GM20431 (cell line): Measurements from ENCODE around the gene SBNO2.

ENCODE experiments used
- in situ Hi-C: fragments of 300-500 bp; cut with MseI, MboI; formaldehyde crosslinking; loops from one replicate; pipeline ENCODE4 v1.15.0; 2020; ENCODE audit warnings: low sequenced_read_pairs; ENCODE audit not compliant: unreplicated experiment

The SBNO2 gene

DNA sequence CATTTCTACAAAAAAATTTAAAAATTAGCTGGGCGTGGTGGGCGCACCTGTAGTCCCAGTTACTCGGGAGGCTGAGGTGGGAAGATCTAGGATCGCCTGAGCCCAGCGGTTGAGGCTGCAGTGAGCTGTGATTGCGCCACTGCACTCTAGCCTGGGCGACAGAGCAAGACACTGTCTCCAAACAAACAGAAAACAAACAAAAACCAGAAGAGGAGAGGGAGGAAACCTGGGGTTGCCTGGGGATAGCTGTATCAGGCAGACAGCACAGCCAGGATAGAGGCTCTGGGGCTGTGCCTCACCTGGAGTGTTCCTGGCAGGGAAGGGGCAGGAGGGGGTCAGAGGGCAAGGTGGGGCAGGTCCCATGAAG, 76.3 kb downstream of the SBNO2 start:
- in situ Hi-C loops = no loop called here

DNA sequence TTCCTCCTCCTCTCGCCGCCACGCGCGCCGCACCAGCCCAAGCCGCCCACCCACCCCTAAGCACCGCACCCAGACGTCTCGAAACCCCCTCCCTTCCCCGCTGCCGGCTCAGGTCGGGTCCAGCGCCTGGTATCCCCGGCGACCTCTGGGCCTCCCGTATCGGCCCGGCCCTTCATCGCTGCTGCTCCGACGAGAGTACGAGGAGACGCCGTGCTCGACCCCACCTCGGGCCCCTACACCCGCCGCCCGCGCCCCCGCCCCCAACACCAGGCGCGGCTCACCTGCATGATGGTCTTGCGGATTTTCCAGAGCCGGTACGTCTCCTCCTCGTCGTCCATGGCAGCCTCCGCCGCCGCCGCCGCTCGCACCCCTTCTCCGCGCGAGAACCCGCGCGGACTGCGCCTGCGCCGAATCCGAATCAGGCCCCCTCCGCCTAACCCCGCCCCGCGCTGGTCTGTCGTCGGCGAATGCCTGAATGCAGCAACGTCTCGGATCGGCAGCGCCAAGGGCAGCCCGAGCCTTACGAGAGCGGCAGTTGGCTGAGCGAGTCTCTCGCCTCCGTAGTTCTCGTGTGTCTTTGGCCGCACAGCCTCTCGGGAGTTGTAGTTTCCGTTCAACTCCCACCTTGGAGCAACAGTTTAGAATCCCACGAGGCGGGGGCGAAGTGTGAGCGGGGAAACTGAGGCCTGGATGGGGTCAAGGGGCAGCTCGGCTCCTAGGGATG, 78.9 kb downstream of the SBNO2 start, which contains the start of gene POLR2E:
TSS of gene POLR2E (minus strand) at position 398 of the 724 bp plus-strand sequence. CDS start at position 338, 60 bp downstream.
- in situ Hi-C loops = no loop called here

DNA sequence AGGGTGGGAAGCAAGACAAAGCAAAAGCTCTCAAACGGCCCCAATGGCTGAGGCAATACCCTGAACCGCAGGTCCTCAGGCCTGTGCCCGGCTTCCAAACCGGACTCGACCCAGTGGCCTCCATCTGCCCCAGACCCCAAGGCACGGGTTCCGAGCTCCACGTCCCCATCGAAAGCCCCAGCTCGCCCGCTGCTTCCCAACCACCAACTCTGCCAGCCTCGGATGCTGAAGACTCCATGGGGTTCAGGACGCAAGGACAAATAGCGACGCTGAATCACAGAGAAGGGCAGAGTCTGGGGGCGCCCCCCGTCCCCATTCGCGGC, 79.5 kb downstream of the SBNO2 start:
- in situ Hi-C loops = no loop called here

DNA sequence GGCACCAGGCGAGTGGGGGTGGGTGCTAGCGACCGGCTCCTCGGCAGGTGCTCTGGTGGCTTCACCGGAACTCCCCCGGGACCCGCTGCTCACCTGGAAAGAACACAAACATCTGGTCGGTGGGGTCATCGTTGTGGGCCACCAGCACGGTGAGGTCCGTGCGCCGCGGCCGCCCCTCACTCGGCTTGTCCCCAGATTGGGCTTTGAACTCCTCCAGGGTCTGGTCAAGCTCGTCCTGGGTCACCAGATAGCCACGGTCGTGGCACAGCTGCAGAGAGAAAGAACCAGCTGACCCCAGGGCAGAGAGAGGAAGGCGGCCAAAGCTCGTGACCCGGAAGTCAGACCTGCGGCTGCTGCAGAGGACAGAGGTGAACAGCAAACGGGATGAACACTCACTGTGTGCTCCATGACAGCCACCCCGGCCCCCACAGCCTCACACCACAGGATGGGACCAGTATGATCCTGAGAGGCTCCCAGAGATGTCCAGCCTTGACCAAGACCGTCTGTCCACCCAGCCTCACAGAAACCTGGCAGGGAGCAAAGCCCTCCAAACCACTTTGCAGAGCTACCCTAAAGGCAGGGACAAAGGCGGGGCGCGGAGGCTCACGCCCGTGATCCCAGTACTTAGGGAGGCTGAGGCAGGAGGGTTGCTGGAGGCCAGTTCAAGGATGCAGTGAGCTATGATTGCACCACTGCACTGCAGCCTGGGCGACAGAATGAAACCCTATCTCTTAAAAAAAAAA, 80.1 kb downstream of the SBNO2 start:
- in situ Hi-C loops = no loop called here

DNA sequence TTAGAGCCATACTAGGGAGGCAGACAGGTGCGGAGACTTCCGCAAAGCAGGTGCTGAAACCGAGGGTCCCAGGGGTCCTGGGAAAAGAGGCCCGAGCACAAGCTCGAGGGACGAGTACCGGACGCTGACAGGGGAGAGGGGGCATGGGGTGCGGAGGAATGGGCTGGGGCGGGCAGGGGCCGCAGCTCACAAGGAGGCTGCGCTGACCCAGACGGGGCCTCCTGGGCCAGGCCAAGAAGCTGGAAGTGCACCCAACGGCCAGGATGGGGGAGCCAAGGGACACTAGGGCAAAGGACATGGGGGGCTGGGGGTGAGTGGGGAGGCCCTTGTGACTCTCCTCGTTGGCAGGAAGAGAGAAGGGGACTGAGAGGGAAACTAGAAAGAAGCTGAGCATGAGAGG, 80.7 kb downstream of the SBNO2 start:
- in situ Hi-C loops = no loop called here

DNA sequence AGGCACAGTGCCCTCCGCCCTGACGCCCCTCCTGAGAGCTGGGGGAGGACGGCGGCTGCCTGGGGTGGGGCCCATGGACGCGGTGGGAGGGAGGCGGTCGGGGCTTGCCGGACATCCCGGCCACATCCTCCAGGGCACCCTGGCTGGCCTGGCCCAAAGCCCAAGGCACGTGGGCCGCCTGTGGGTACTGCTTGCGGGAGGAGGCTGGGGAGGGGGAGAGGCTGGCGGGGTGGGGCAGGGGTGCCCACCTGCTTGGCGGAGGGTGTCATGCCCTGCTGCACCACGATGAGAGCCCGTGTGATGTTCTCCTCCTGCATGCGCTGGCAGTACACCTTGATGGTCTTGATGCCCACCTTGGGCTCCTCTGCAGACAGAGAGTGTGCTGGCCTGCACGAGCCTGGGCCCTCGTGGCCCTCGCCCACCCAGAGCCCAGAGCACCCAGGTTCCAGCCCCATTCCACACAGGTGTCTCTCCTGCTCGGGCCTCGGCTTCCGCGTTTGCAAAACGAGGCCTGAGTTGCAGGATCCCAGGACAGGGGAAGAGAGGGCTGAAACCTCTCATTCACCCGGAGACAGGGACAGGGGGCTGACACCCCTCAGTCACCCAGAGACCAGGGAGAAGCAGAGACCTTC, 82.4 kb downstream of the SBNO2 start:
- in situ Hi-C loops = no loop called here

DNA sequence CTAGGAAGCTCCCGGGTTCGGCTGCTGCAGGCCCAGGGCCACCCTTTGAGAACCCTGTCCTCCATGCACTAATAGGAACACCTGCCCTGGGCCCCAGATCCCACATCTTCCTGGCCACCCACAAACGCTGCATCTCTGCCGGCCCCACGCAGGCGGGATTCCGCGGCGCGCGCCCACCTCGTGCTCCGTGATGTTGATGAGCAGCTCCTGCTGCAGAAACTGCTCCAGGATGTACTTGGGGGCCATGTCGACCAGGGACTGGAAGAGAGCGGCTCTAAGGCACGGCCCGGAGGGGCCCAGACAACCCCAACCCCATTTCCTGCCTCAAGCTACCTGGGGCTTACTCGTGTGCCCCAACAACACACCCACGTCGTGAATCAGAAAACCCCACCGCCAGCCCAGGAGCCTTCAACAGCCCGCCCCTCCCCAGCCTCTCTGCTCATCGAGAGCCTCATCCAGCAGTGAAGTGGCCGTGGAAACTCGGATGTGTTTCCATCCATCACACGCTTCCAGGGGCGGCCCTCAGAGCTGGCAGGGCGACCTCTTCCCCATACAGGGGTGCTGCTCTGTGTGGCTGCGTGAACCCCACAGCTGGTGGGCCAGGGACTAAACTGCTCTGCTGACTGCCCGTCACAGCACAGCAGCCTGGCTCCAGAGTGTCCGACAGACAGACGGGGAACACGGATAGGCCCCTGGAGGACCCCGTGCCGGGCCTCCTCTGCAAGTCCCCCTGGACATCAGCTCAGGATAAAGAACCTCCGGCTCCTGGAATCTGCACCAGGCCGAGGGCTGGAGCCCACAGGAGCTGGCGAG, 83.1 kb downstream of the SBNO2 start:
- in situ Hi-C loops = no loop called here

DNA sequence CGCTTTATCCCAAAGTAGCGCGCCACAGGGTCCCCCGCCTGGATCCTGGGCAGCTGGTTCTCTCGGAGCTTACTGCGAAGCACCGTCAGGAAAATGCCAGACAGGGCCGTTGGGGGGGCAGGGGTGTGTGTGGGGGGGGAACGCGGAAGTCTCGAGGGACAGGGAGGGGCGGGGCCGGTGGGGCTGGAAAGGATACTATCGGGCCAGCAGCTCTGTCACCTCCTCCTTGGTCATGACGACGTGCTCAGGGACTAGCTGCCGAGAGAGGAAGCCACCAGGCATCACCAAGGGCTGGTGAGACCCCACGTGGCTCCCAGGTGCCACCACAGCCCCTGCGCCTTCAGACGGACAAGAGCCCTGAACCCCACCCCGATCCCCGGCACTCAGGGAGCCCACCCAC, 84.2 kb downstream of the SBNO2 start:
- in situ Hi-C loops = no loop called here

DNA sequence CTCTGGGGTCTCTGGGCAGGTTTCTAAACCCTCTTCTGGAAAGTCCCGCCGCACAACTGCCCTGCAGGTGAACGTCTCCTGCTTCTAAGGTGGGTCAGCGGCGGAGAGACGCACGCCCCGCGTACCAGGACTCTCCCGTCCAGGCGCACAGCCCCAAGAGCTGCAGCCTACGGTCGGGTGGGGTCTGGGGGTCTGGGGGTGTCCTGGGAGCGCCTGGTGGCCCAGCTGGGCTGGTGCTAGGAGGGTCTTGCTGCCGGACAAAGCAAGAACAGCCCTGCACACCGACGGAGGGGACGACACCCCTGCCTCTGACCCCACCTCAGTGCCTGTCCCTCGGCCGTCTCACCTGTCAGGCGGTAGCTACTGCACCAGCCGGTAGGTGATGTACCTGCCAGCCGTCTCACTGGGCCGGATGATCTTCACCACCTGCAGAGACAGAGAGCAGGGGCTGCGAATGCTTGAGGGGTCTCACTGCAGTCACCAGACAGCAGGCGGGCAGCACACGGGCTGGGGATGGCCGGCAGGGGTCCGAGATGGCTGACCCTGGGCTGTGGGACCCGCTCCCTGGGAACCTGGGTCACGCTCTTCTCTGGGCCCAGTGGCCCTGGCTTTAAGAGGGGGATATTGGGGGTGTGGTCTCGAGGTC, 84.8 kb downstream of the SBNO2 start:
- in situ Hi-C loops = no loop called here

DNA sequence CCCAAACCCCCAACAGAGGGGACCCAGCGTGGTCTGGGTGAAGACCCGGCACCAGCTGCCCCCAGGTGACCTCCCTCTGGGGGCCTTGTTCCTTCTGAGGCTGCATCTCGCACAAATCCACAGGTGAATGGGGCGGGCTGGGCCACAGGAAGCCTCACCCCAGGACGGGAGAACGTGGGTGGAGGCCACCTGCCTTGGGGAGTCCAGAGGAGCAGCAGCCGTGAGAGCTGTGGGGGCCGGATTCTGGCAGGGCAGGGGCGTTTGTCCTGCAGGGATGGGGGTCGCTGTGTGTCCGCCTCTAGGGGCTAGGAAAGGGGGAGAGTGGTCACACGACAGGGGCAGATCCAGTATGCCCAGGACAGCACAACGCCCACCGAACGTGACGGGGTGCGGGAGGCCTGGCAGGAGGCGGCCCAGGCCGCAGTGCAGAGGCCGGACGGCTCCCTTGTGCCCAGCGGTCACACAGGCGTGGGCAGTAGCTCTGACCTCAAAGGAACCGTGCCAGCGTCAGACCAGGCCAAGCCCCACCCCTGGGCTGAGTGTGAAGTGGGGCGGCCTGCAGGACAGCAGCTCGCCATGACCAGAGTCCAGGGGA, 85.6 kb downstream of the SBNO2 start:
- in situ Hi-C loops = no loop called here

DNA sequence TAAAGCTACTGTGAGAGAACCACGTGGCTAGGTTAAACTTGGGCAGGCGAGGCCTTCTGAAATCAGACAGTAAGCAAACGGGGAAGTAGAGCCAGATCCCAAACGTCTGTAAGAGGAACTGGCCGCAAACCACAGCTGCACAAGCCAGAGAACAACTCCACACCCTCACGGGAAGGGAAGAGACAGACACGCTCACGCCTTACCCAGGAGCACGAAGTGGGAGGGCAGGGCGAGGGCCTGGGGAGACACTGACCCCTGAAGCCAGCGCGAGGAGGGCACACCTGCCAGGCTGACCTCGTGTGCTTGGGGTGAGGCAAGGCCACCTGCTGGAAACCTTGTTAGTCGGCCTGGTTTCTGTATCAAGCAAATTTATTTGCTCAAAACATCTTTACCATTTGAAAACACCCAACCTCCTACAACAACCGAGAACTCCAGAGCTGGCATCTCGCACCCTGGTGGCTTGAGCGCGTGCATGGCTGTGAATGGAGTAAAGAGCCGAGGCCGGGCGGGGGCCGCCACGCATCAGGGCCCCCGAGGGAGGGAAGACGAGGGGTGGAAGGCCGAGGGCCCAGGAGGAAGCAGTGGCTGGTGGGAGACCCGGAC, 86.2 kb downstream of the SBNO2 start:
- in situ Hi-C loops = no loop called here

DNA sequence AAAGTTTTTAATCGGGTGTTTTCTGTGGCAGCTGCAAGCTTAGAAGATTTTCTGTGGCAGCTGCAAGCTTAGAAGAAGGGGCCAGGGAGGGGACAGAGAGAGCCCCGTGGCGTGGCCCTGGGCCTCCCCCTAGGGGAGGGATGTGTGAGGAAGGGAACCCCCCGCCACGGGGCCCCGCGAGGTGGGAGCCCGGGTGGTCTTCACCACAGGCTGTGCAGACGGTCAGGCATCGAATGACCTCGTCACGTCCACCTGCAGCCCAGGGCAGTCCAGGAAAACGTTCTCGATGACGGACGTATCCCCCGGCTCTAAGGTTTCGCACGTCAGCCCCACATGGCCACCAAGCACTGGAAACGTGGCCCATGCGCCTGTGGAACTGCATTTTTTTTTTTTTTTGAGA, 87.5 kb downstream of the SBNO2 start:
- in situ Hi-C loops = no loop called here

DNA sequence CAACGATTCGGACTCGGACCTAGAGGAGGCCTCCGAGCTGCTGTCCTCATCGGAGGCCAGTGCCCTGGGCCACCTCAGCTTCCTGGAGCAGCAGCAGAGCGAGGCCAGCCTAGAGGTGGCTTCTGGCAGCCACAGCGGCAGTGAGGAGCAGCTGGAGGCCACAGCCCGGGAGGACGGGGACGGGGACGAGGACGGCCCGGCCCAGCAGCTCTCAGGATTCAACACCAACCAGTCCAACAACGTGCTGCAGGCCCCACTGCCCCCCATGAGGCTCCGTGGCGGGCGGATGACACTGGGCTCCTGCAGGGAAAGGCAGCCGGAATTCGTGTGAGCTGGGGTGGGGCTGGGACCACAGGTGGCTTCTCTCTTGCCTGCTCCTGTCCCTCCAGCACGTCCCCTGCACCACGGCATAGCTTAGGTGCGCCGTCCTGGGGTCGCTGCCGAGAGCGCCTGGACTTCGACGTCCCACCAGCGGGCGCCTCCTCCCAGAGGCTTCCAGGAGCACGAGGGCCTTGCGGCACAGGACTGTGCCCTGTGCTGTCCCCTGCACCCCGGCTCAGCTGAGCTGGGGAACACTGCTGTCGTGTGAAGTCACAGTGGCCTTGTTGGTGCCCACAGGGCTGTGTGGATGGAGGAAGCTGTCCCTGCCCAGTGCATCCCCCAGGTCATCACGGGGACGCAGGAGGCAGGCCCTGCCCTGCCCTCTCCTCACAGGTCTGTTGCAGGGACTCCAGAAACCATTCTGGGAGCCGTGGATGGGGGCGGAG, 88.2 kb downstream of the SBNO2 start:
- in situ Hi-C loops = no loop called here

DNA sequence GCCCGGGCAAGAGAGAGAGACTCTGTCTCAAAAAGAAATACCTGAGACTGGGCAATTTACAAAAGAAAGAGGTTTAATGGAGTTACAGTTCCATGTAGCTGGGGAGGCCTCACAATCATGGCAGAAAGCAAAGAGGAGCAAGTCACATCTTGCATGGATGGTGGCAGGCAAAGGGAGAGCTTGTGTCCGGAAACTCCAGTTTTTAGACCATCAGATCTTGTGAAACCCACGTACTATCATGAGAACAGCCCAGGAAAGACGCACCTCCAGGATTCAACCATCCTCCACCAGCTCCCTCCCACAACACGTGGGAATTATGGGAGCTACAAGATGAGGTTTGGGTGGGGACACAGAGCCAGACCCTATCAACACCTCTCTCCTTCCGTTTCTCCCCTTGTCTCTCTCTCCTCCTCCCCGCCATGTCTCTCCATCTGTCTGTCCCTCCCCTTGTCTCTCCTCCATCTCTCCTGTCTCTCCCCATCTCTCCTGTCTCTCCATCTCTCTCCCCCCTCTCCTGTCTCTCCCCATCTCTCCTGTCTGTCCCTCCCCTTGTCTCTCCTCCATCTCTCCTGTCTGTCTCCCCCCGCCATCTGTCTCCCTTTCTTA, 88.9 kb downstream of the SBNO2 start:
- in situ Hi-C loops = no loop called here

DNA sequence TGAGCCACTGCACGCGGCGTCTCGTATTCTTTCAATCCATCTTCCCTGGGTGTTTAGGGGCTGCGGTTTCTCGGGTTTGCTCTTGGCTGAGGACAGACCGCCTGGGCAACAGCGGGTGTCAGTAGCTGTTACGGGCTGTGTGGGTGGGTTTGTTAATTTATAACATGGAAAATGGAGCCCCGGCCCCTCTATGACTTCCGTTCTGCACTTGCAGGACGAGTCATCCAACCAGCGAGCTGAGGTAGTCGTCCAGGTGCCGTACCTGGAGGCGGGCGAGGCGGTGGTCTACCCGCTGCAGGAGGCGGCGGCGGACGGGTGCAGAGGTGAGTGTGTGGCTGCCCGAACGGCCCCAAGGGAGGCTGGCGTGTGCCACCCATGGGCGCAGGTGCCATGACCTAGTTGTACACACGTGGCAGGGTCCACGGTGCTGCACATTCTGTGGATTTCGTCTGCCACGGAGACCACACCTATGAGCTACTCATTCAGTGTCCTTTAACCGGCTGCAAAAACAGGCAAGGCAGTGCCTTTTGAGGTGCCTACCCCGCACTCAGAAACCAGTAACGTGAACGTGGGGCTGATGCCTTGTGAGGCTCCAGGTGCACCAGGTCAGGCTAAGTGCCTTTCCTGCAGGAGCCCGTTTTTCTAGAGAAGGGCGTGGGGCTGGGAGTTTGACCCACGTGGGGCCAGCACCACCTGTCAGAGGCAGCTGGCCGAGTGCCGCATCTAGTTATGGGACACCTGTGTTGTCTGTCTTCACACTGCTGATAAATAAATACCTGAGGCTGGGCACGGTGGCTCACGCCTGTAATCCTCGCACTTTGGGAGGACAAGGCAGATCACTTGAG, 89.8 kb downstream of the SBNO2 start:
- in situ Hi-C loops = no loop called here

DNA sequence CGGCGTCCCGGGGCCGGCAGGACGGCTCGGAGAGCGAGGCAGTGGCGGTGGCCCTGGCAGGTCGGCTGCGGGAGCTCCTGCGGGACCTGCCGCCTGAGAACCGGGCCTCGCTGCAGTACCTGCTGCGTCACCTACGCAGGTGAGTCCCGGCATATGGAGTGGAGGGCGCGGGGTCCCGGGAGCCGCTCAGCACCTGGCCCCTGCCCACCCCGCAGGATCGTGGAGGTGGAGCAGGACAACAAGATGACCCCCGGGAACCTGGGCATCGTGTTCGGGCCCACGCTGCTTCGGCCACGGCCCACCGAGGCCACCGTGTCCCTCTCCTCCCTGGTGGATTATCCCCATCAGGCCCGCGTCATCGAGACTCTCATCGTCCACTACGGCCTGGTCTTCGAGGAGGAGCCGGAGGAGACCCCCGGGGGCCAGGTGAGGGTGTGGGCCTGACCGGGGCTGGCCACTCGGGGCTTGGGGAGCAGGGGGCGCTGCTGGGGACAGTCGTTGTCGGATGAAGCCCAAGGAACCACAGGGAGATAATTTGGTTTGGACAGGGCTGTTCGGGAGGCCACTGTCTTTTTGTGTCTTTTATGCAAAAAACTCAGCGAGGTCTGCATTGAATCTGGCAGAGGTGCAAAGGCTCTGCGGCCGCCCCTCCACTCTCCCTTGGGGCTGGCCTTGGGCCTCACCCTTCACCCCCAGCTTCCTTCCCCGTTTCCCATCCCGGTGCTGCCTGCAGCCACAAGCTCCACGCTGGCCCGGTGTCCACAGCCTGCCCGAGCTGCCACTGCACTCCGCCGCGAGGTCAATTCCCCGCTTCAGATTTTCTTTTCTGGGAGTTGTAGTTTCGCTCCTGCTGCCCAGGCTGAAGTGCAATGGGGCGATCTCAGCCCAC, 90.9 kb downstream of the SBNO2 start:
- in situ Hi-C loops = no loop called here
